Measurements from ENCODE around the gene APPBP2. TPM values are rescaled to one million over a fixed set of nuclear protein-coding genes. Genes with fewer than 3 reads are reported as not detected.

The APPBP2 gene
- total and polyA plus RNA-seq, 8 donors: 37.5 to 71.9 (median 61.9) TPM

- no peaks in the 10 kb centered on the region for H3K4me1 ChIP-seq
- no peak for ATAC-seq
- DNase-seq: no peak
- no peak overlapping the region for H3K27ac ChIP-seq
- H3K36me3 ChIP-seq: peaks cover 0 to 37% of the 10 kb centered on the region in 2 donors
- H3K9me3 ChIP-seq: no peaks in the 10 kb centered on the region
- no peak for TF ChIP-seq CTCF (IDR thresholded peaks at IDR 0.05)
- no peak overlapping the region for H3K4me3 ChIP-seq
- intact Hi-C loops (cut with DNase I): no loop called here
- H3K27me3 ChIP-seq: no peaks in the 10 kb centered on the region
These were observed 11.5 kb downstream of the APPBP2 start for GRCh38 chr17:60514500-60514899.

- no peaks in the 10 kb centered on the region for H3K9me3 ChIP-seq
- no peaks in the 10 kb centered on the region for H3K27me3 ChIP-seq
- H3K4me3 ChIP-seq: no peak overlapping the region
- TF ChIP-seq CTCF (IDR thresholded peaks at IDR 0.05): no peak
- no peak overlapping the region for H3K27ac ChIP-seq
- no peaks in the 10 kb centered on the region for H3K4me1 ChIP-seq
- DNase-seq: no peak
- peak; percentile 54 for ATAC-seq
- peaks cover 0 to 32% of the 10 kb centered on the region in 2 donors for H3K36me3 ChIP-seq
- intact Hi-C loops (cut with DNase I): no loop called here
These were observed 12.0 kb downstream of the APPBP2 start for GRCh38 chr17:60514053-60514452.

GRCh38 chr17:60513014-60513413 is 13.0 kb downstream of the APPBP2 start:
- Histone ChIP-seq H3K27me3 (no peaks in the 10 kb centered on the region), H3K36me3 (peaks cover 0 to 26% of the 10 kb centered on the region in 2 donors), H3K27ac (no peak overlapping the region), H3K9me3 (no peaks in the 10 kb centered on the region), H3K4me3 (no peak overlapping the region), H3K4me1 (peaks cover 1 to 3% of the 10 kb centered on the region in 2 donors)
- no peak for TF ChIP-seq CTCF (IDR thresholded peaks at IDR 0.05)
- intact Hi-C loops (cut with DNase I): no loop called here
- no peak for DNase-seq
- ATAC-seq: no peak

GRCh38 chr17:60510723-60511122 is 15.3 kb downstream of the APPBP2 start:
- no peak overlapping the region for H3K27ac ChIP-seq
- no peaks in the 10 kb centered on the region for H3K27me3 ChIP-seq
- DNase-seq (no peak), ATAC-seq (no peak)
- no peak for TF ChIP-seq CTCF (IDR thresholded peaks at IDR 0.05)
- no peaks in the 10 kb centered on the region for H3K9me3 ChIP-seq
- peaks cover 3 to 23% of the 10 kb centered on the region in 2 donors for H3K4me1 ChIP-seq
- H3K4me3 ChIP-seq: no peak overlapping the region
- intact Hi-C loops (cut with DNase I): no loop called here
- H3K36me3 ChIP-seq: peaks cover 0 to 26% of the 10 kb centered on the region in 2 donors

- peaks cover 3 to 23% of the 10 kb centered on the region in 2 donors for H3K4me1 ChIP-seq
- no peak for DNase-seq
- intact Hi-C loops (cut with DNase I): no loop called here
- H3K27me3 ChIP-seq: no peaks in the 10 kb centered on the region
- H3K27ac ChIP-seq: no peak overlapping the region
- no peaks in the 10 kb centered on the region for H3K9me3 ChIP-seq
- no peak overlapping the region for H3K4me3 ChIP-seq
- H3K36me3 ChIP-seq: peaks cover 0 to 26% of the 10 kb centered on the region in 2 donors
- TF ChIP-seq CTCF (IDR thresholded peaks at IDR 0.05): no peak
- ATAC-seq: no peak
These were observed 16.0 kb downstream of the APPBP2 start for GRCh38 chr17:60510031-60510430.
